Globus pallidus (tissue), 1 donor: ENCODE results near the gene GOLGA6L1.
"Not testable (repeated sequence)": the region's sequence is repeated elsewhere in the genome, so short reads cannot be mapped to it uniquely, and the experiment has no call there.

Experiments
- DNase-seq: peaks from one replicate; pipeline ENCODE4 v3.0.0-alpha.2; 2015; ENCODE audit warnings: low spot score

Gene GOLGA6L1, protein sequence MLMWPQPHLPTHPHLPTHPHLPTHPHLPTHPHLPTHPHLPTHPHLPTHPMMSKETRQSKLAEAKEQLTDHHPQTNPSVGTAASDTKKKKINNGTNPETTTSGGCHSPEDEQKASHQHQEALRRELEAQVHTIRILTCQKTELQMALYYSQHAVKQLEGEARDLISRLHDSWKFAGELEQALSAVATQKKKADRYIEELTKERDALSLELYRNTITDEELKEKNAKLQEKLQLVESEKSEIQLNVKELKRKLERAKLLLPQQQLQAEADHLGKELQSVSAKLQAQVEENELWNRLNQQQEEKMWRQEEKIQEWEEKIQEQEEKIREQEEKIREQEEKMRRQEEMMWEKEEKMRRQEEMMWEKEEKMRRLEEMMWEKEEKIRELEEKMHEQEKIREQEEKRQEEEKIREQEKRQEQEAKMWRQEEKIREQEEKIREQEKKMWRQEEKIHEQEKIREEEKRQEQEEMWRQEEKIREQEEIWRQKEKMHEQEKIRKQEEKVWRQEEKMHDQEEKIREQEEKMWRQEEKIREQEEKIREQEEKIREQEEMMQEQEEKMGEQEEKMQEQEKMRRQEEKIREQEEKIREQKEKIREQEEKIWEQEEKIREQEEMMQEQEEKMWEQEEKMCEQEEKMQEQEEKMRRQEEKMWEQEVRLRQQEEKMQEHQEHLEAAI

DNA sequence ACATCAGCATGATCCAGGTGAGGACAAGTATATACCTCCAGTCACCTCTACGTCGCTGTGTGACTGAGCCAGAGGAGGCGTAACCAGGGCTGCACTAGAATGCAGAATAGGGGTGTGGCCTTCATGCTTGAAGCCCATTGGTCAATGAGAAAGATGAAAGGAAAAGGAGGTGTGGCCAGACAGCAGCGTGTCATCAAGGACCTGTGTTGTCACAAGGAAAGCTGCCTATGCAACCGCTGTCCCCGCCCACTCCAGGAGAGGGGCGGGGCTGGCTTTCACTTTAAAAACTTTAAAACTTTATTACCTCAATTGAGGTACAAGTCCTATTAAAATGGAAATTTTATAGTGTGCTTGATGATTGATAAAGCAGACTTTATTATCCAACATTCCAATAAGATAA lies at the start of gene GOLGA6L1:
Gene GOLGA6L1 (minus strand): TSS at position 101 of the 400 bp plus-strand sequence. CDS start 91 bp downstream, at position 10.
- not testable (repeated sequence) for DNase-seq

- not testable (repeated sequence) for DNase-seq
Observed at GRCh38 chr15:23181201-23181600, 44.6 kb upstream of the GOLGA6L1 start.

GRCh38 chr15:23180547-23180927 lies 43.9 kb upstream of the GOLGA6L1 start:
- DNase-seq = not testable (repeated sequence)

DNA sequence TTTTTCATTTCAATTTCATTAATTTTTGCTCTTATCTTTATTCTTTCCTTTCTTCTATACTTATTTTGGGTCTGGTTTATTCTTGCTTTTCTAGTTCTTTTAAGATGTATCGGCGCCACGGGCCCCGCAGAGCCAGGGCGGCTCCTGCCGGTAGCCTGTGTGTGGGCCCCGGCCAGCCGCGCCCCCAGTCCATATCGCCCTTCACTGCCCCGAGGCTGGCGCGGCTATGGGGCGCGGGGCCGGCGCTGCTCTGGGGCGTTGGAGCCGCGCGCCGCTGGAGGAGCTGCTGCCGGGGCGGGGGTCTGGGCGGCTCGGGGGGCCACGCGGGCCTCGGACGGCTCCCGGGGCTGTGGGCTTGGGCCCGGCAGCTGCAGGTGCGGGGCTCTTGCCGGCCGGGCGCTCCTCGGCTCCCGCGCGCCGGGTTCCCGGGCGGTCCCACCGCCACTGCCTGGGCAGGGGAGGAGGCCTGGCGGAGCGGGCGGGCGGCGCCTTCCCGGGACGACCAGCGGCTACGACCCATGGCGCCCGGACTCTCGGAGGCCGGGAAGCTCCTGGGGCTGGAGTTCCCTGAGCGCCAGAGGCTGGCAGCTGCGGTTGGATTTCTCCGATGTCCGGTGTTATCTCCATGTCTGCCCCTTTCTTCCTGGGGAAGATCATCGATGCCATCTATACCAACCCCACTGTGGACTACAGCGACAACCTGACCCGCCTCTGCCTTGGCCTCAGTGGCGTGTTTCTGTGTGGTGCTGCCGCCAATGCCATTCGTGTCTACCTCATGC lies 43.3 kb upstream of the GOLGA6L1 start:
- not testable (repeated sequence) for DNase-seq

DNA sequence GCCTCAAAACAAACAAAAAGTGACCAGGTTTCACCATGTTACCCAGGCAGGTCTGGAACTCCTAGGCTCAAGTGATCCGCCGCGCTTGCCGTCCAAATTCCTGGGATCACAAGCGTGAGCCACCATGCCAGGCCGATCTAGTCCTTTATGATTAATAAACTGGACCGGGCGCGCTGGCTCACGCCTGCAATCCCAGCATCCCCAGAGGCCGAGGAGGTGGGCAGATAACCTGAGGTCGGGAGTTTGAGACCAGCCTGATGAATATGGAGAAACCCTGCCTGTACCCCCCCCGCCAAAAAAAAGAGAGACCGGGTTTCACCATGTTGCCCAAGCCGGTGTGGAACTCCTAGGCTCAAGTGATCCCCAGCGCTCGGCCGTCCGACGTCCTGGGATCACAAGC lies 40.1 kb upstream of the GOLGA6L1 start:
- DNase-seq = not testable (repeated sequence)

DNA sequence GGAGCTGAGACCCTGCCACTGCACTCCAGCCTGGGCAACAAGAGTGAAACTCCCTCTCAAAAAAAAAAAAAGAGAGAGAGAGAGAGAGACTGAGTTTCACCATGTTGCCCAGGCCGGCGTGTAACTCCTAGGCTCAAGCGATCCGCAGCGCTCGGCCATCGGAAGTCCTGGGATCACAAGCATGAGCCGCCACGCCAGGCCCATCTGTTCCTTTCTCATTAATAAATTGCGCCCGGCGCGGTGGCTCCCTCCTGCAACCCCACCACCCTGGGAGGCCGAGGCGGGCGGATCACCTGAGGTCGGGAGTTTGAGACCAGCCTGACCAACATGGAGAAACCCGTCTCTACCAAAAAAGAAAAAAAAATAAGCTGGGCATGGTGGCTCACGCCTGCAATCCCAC lies 39.0 kb upstream of the GOLGA6L1 start:
- not testable (repeated sequence) for DNase-seq

GRCh38 chr15:23174609-23175140 lies 38.1 kb upstream of the GOLGA6L1 start:
- not testable (repeated sequence) for DNase-seq

DNA sequence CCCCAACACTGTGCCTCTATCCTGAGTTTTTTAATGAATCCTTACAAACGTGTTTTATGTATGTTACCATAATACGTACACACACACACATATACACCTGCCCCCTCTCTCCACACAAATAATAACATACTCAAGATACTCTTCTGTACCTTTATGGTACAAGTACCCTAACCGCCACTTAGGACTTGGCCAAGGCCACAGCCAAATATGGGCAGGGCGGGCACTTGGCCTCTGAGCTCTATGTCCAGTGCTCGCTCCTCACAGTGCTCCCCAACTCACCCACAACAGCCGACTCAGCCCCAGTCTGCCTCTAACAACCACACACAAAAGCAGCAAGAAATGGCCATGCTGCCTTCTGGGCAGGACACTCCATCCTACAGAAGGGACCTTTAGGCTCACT lies 3.8 kb downstream of the GOLGA6L1 start:
- DNase-seq = not testable (repeated sequence)

- no peak for DNase-seq
Observed at GRCh38 chr15:23118208-23118607, 18.4 kb downstream of the GOLGA6L1 start.

DNA sequence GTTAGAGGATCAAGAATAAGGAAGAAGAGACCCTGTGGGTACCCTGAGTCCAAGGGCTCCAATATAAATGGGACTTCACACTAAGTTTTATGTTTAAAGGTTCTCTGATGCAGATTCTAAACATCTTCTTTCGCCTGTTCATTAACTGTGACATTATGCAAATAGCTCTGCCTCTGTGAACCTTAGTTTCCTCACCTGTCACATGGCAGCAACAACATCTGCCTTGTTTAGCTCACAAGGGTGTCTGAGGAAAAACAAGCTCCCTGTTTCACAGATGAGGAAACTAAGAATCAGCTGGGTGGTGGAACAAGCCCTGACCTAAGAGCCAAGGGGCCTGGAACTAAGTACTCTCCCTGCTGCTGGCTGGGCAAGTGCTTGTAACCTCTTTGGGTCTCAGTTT lies 40.8 kb downstream of the GOLGA6L1 start:
- no peak for DNase-seq

DNA sequence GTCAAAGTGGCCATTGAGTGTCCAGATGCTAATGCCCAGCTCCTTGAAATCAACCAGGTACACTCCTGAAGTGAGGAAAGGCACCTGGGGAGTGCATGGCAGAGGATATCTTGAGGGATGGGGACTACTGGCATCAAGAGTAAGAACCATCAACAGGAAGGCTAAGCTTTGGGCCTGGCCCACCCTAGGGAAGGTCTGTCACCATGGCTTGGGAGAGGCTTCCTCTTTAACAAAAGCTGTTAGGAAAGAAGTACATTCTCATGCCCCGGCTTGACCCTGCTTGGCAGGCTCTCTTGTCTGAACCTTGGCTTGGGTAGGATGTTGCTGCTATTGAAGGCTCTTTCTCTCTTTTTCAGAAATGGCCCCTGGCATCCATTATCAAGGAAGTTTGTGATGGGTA lies 53.5 kb downstream of the GOLGA6L1 start:
- DNase-seq = no peak

- DNase-seq = not testable (repeated sequence)
Observed at GRCh38 chr15:23081996-23082737, 54.5 kb downstream of the GOLGA6L1 start.

DNA sequence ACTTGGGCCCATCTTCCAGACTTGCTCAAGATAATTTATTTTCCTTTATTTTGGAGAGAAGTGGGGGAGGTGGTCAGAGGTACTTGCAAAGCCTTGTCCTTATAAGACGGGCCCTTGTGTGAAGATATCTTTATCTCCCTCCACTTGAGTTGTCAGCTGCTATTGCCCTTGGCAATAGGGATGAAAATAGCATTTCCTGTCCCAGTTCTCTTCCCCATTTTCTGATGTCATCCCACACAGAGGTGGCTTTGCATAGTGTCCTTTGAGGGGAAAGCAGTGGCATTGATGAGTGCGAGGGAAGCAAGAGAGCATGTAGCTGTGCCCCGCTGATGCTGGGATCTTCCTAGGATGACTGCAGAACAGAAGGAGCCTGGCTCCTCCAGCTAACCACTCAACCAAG lies 55.4 kb downstream of the GOLGA6L1 start:
- DNase-seq = peak; percentile 23

- no peak for DNase-seq
Observed at GRCh38 chr15:23079766-23080165, 56.9 kb downstream of the GOLGA6L1 start.
